22Rv1 (cell line): Measurements from ENCODE around the gene ACTRT3.

Source experiments
- CTCF ChIP-seq: fragments of 450-650 bp; IDR thresholded peaks from 2 replicates; pipeline ENCODE4 v1.5.1; 2017; ENCODE audit warnings: mild to moderate bottlenecking
- ZFX ChIP-seq: fragments of 450-650 bp; IDR thresholded peaks from 2 replicates; pipeline ENCODE4 v1.6.1; 2017; ENCODE audit warnings: antibody characterized with exemption, borderline replicate concordance

DNA sequence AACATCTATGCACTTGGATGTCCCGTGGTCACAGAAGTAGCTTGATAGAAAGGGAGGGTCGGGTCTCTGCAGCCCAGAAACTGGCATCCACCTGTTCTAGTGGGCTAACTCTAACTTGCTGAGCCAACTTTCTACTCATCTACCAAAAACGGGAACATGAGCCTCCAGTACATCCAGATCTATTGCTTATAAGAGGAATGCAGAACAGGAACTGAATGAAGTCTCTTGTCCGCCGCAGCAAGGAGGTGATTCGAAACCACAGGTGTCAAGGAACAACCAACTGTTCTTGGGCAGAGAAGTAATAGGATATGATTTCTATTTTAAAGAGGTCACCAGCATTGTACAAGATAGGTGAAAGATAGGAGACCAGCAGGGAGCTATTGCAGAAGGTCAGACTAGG, 22.4 kb downstream of the ACTRT3 start:
- no peak for TF ChIP-seq CTCF
- TF ChIP-seq ZFX, result no peak
